Midbrain (tissue), 1 donor: ENCODE measurements around the gene CFAP54.
A peak's percentile ranks its signal among the peaks of the same experiment; 100 is the strongest.

Experiments
- DNase-seq: peaks from one replicate; lab custom pipeline; 2025; lab: John Stamatoyannopoulos, UW

Gene CFAP54

DNA sequence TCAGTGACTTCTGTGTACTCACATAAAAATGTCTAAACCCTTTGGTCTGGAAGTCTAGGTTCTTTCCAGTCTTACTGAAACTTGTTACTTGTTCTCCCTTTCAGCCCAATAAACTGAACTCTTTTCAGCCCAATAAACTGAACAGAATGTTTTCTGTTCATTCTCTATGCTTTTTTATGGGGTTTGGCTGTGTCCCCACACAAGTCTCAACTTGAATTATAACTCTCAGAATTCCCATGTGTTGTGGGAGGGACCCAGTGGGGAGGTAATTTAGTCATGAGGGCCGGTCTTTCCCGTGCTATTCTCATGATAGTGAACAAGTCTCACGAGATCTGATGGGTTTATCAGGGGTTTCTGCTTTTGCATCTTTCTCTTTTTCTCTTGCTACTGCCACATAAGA lies 402.7 kb downstream of the CFAP54 start:
- no peak for DNase-seq

DNA sequence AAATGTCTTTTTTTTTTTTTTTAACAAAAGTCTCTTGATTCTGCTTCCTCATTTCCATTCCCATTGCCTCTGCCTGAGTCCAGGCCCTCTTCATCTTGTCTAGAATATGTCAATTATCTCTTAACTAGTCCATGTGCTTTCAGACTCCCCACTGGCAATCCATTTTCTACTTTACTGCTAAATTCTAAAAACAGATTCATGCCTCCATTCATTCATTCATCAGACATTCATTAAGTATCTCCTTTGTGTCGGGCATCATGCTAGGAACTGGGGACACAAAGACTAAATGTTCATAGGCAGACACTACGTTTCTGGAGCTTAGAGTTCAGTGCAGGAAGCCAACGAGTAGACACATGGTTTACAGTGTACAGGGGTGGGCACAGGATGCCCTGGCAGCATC lies 408.0 kb downstream of the CFAP54 start:
- DNase-seq, result no peak

DNA sequence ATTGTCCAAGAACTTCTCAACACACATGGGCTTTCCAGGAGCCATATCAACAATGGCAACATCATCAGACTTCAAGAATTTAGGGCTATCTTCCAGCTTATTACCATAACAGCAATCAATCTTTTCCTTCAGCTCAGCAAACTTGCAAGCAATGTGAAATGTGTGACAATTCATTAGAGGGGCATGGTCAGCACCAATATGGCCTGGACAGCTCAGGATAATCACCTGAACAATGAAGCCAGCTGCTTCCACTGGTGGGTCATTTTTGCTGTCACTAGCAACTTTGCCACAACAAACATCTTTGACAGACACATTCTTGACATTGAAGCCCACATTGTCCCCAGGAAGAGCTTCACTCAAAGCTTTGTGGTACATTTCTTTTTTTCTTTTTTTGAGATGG lies 411.8 kb downstream of the CFAP54 start:
- no peak for DNase-seq

DNA sequence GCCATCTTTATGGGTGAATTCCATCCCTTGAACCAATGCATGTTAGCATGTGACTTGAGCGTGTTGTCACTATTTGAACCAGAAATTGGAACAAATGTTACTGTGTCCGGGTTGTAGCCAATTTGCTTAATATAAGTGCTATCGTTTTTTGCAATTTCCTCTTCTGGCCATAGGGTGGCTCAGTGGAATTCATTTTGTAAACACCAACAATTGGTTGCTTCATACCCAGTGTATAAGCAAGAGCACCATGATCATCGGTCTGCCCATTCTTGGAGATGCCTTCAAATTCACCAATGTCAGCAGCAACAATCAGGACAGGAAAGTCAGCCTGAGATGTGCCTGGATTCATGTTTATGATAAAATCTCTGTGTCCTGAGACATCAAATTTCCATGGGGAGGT lies 412.7 kb downstream of the CFAP54 start:
- DNase-seq, result no peak

DNA sequence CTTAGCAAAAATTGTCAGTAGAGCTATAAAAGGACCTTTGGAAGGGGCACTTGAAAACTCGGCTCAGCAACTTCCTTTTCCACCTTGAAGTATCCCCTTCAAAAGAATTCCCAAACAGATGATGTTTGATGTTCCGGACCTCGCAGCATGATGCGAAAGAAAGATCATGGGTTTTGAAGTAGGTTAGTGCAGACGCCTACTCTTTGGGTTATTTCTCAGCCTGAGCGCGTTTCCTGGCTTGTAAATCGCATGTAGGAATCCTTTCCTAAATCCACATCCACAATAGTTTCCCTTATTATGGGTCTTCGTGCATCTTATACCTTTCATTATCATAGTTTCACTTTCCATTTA lies 417.1 kb downstream of the CFAP54 start:
- DNase-seq, result no peak

DNA sequence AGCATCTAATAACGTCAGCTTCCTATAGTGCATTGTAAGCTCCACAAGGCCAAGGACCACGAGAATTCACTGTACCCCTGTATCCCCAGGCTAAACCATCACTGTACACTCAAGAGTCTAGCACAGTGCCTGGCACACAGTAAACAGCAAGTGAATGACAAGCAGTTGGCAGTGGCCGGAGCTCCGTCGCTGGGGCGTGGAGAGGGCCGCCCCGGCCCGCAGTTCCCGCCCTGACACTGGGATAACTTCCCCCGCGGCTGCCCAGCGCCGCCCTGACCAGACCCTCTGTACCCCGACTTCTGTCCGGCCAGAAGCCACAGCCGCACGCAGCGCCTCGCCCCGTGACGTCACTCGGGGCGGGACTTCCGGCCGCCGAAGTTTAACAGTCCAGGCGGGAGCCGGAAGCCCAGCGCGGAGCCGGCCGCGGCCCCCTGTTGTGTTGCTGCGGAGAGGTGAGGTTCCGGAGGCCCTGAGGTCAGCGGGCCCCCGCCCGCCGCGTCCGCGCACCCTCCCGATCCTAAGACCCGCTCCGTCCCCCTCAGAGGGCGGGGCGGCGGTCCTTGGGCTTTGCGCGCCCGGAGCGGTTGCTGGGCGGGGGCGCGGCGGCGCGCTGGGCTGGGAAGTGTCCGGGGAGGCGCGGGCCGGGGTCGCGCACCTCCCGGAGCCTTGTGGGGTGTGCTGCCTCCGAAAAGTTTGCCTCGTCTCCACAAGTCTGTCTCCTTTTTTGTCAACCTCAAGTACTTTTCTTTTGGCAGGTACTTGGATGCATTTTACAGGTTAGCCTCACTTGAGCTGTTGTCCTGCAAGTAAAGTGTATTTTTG lies 417.7 kb downstream of the CFAP54 start, which contains the start of gene NEDD1:
Gene NEDD1 (plus strand): TSS at position 409 of the 822 bp plus-strand sequence. CDS start 2,503 bp downstream, outside the sequence.
- peak; percentile 84 for DNase-seq

DNA sequence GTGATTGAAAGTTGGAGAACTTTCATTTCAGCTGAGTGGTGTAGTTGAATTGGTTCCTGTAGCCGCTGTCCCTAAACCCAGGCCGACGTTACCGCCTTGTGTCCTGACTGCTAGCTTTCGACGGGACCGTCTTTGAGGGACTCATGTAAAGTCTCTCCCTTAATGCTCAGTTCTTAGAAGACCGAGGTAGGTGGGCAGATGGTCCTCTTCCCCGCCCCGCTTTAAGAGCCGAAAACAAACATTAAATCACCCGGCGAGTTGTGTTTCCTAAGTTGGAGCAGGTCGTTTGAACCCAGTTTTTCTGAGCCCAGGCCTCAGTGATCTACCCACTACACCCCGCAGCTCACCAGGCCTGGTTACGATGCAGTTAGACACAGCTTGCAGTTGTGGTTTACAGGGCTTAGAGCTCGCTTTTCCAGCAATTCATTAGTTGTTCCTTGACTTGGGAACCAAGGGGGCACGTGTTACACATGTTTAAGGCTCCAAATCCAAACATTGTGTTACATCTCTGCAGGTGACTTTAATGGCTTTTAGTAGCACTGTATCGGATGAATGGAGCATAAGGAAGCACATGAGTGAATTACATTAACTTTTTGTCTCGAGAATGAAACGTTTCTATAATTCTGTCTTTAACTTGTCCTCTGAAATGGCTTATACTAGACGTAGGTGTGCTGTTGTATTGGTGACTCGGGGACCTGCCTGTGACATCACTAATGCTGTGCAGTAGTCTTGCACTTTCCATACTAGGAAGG lies 418.5 kb downstream of the CFAP54 start:
- peak; percentile 31 for DNase-seq

DNA sequence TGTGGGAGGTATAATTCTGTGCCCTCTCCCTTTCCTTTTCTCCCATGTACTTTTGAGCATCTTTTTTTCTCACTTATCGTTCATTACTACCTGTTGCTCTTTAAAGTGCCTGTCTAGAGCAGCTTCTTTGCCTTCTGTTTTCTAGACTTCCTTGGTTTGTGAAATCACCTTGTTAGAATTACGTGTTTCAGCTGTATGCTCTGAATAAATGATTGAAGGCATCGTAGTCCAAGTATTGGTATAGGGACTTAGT lies 419.0 kb downstream of the CFAP54 start:
- no peak for DNase-seq

DNA sequence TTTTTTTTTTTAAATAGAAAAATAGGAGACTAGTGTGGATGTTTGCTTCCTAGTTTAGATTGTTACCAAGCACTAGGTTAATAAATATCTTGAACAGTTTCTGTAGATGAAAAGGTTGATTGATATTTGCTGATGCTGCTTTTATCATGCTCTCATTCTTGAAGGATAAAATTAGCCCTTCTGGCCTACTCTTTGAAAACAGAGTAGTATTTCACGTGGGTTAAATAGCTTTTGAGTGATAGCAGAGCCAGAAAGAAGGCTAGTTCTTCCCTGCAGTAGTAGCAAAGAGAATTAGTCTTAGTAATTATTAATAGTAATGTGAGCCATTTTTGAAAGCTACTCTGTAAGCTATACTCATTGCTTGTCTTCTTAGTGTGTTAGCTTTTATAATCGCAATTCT lies 422.9 kb downstream of the CFAP54 start:
- DNase-seq, result no peak

DNA sequence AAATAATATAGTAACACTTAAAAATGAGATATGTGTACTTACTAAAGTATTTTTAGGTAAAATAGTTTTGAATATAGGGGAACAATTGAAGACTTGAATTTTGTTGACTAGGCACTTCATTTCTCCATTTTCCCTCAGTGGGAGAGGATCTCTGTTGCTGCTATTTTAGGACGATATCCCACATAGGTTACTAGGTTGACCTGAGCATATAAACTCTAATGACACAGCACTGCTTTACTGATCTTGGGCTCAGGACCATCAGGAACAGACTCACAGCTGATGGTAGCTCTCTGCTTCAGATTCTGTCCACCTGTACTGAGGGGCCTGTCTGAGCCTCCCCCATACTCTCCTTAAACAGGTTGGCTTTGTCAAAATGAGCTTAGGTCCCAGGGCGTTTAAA lies 423.6 kb downstream of the CFAP54 start:
- no peak for DNase-seq

DNA sequence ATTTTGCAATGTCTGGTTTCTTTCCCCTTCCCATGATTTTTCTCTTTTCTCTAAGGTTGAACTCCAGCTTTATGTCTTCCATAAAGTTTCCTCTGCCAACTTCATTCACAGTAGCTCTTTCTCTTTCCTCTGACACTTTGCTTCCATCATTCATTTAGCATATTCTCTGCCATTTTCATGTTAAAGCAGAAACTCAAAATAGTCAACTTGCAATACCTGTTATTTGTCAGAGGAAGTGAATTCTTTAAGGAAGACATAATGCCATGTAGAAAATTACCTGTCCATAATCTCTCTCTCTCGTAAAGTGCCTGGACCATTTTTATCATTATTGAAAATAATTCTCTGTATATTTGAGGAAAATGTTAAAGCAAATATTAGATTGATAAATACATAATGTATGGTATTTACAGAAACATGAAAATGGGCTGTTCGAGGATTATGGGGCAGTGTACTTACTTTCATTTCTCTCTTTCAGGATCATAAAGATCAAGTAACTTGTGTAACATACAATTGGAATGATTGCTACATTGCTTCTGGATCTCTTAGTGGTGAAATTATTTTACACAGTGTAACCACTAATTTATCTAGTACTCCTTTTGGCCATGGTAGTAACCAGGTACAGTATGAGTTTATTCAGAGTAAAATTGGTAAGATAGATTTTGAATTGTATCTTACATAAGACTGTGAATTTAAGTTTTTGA lies 430.3 kb downstream of the CFAP54 start:
- no peak for DNase-seq
